PC-9 (cell line): Measurements from ENCODE around the gene RELA. TPM values are rescaled to one million over a fixed set of nuclear protein-coding genes. Genes with fewer than 3 reads are reported as not detected.
"Not testable (repeated sequence)": the region's sequence is repeated elsewhere in the genome, so short reads cannot be mapped to it uniquely, and the experiment has no call there.

ENCODE experiments used
- BruUV-seq: library from RNA; stranded (reverse); fragments of 400-500 nt; replicated peaks from 2 replicates; lab custom pipeline; 2021; lab: Mats Ljungman, UMichigan
- CTCF ChIA-PET: fragments of 300-600 bp; sonication (Branson Sonifier 250); formaldehyde crosslinking; loops from one replicate; lab custom pipeline; 2022; ENCODE audit warnings: antibody characterized with exemption; lab: Charles Lee
- POLR2A ChIA-PET: fragments of 300-600 bp; sonication (Branson Sonifier 250); formaldehyde crosslinking; loops from one replicate; lab custom pipeline; 2022; ENCODE audit warnings: antibody characterized with exemption; ENCODE audit not compliant: unreplicated experiment; lab: Charles Lee
- DNase-seq, 2 experiments: peaks; one replicate each; pipeline versions ENCODE4 v3.0.0 to v3.0.0-alpha.2; 2015 to 2022; ENCODE audit warnings: mixed read lengths in 1 of 2
- H2AFZ ChIP-seq: fragments of 200-600 bp; sonication (generic); 2 replicates; pipeline ENCODE4 v1.8.1; 2017; ENCODE audit warnings: antibody characterized with exemption
- H3F3A ChIP-seq: fragments of 200-600 bp; sonication (generic); 2 replicates; pipeline ENCODE4 v1.8.1; 2017; ENCODE audit warnings: antibody characterized with exemption, mild to moderate bottlenecking, low read depth; ENCODE audit not compliant: insufficient read depth
- H3K27ac ChIP-seq: fragments of 200-600 bp; sonication (generic); 2 replicates; pipeline ENCODE4 v1.6.1; 2016; ENCODE audit warnings: mixed run types
- H3K27me3 ChIP-seq: fragments of 200-600 bp; sonication (generic); 2 replicates; pipeline ENCODE4 v1.6.1; 2016; ENCODE audit warnings: low read depth, mixed run types; ENCODE audit not compliant: insufficient read depth
- H3K36me3 ChIP-seq: fragments of 200-600 bp; sonication (generic); 2 replicates; pipeline ENCODE4 v1.6.1; 2016; ENCODE audit warnings: low read depth, mixed run types
- H3K4me1 ChIP-seq: fragments of 200-600 bp; sonication (generic); replicated peaks from 2 replicates; pipeline ENCODE4 v1.6.1; 2016; ENCODE audit warnings: mixed run types; ENCODE audit not compliant: insufficient read depth
- H3K4me2 ChIP-seq: fragments of 200-600 bp; sonication (generic); 2 replicates; pipeline ENCODE4 v1.6.1; 2017; ENCODE audit warnings: mixed run types
- H3K4me3 ChIP-seq: fragments of 200-600 bp; sonication (generic); 2 replicates; pipeline ENCODE4 v1.6.1; 2016; ENCODE audit warnings: mixed run types
- H3K79me2 ChIP-seq: fragments of 200-600 bp; sonication (generic); 2 replicates; pipeline ENCODE4 v1.6.1; 2017; ENCODE audit warnings: low read depth, mixed run types
- H3K9me2 ChIP-seq: fragments of 200-600 bp; sonication (generic); 2 replicates; pipeline ENCODE4 v1.8.1; 2017; ENCODE audit warnings: mild to moderate bottlenecking; ENCODE audit not compliant: insufficient read depth
- H3K9me3 ChIP-seq: fragments of 200-600 bp; sonication (generic); 2 replicates; pipeline ENCODE4 v1.8.1; 2016; ENCODE audit warnings: low read depth; ENCODE audit not compliant: insufficient read depth
- H4K20me1 ChIP-seq: fragments of 200-600 bp; sonication (generic); 2 replicates; pipeline ENCODE4 v1.8.1; 2017; ENCODE audit not compliant: insufficient read depth
- EZH2 ChIP-seq: fragments of 200-600 bp; sonication (generic); IDR thresholded peaks from 2 replicates; pipeline ENCODE4 v1.8.0; 2017; ENCODE audit warnings: antibody characterized with exemption, low read depth
- intact Hi-C: fragments of 100-400 bp; cut with micrococcal nuclease; formaldehyde crosslinking; loops from one replicate; pipeline ENCODE4 v1.10.0; 2022; ENCODE audit not compliant: unreplicated experiment
- total RNA-seq: library from RNA; stranded (reverse); gene quantifications from 2 replicates; pipeline ENCODE4 v1.2.3, GENCODE V29; 2021
- TF ChIP-seq, protein P1 (sequence below): fragments of 200-600 bp; sonication (generic); conservative IDR thresholded peaks from 2 replicates; pipeline ENCODE4 v1.6.1; 2017; ENCODE audit warnings: mixed run types, antibody characterized with exemption, mild to moderate bottlenecking, moderate library complexity

The RELA gene
- total RNA-seq, 1 experiment from 2014 or later = 86.8 TPM

DNA sequence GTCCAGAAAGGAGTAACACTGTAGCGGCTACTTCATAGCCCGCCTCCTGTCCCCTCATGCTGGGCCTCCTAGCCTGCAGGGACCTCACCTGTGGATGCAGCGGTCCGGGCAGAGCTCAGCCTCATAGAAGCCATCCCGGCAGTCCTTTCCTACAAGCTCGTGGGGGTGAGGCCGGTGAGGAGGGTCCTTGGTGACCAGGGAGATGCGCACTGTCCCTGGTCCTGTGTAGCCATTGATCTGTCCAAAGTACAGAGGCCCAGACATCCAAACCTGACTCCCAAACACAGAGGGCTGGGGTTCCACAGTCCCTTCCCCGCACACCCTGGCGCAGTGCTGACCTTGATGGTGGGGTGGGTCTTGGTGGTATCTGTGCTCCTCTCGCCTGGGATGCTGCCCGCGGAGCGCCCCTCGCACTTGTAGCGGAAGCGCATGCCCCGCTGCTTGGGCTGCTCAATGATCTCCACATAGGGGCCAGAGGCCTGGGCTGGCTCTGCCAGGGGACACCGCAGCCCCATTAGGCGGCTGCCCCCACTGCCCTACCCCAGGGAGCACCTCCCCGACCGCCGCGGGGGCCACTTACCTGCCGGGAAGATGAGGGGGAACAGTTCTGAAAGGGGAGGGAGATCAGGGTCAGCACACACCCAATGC lies 993 bp downstream of the RELA start:
- Histone ChIP-seq H3K36me3 (peaks cover 37% of the 10 kb centered on the region), H3K4me3 (peak overlapping the region; percentile 99), H3K4me2 (peak overlapping the region; percentile 97), H2AFZ (no peak overlapping the region), H4K20me1 (peaks cover 6% of the 10 kb centered on the region), H3F3A (peaks cover 14% of the 10 kb centered on the region), H3K27me3 (no peaks in the 10 kb centered on the region), H3K27ac (peak overlapping the region; percentile 40; the same call in 1 of the 2 replicates), H3K9me3 (no peaks in the 10 kb centered on the region), H3K79me2 (peaks cover 24% of the 10 kb centered on the region), H3K4me1 (peaks cover 20% of the 10 kb centered on the region), H3K9me2 (no peaks in the 10 kb centered on the region)
- DNase-seq = no peak
- no peak for TF ChIP-seq EZH2
- TF ChIP-seq, protein P1, sequence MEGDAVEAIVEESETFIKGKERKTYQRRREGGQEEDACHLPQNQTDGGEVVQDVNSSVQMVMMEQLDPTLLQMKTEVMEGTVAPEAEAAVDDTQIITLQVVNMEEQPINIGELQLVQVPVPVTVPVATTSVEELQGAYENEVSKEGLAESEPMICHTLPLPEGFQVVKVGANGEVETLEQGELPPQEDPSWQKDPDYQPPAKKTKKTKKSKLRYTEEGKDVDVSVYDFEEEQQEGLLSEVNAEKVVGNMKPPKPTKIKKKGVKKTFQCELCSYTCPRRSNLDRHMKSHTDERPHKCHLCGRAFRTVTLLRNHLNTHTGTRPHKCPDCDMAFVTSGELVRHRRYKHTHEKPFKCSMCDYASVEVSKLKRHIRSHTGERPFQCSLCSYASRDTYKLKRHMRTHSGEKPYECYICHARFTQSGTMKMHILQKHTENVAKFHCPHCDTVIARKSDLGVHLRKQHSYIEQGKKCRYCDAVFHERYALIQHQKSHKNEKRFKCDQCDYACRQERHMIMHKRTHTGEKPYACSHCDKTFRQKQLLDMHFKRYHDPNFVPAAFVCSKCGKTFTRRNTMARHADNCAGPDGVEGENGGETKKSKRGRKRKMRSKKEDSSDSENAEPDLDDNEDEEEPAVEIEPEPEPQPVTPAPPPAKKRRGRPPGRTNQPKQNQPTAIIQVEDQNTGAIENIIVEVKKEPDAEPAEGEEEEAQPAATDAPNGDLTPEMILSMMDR = no peak
- intact Hi-C loops = no loop called here
- ChIA-PET CTCF (no interaction called here), POLR2A (interaction anchor here (0.5 kb wide), 1 partner anchor 154 kb away, joined by 8 read pairs; no protein-coding TSS in a partner anchor)
- BruUV-seq = no TSS peak

DNA sequence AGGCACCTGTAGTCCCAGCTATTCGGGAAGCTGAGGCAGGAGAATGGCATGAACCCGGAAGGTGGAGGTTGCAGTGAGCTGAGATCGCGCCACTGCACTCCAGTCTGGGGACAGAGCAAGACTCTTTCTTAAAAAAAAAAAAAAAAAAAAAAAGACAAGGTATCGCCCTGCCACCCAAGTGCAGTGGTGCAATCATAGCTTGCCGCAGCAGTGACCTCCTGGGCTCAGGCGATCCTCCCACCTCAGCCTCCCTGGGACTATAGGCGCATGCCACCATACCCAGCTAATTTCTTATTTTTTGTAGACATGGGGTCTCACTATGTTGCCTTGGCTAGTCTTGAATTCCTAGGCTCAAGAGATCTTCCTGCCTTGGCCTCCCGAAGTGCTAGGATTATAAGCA lies 1.8 kb downstream of the RELA start:
- BruUV-seq, H3K9me3 ChIP-seq, H3K27ac ChIP-seq, H4K20me1 ChIP-seq, H3K9me2 ChIP-seq, DNase-seq, H3K27me3 ChIP-seq, H2AFZ ChIP-seq, CTCF ChIA-PET, intact Hi-C loops: not testable (repeated sequence)
- Histone ChIP-seq H3K79me2 (peaks cover 24% of the 10 kb centered on the region), H3K4me3 (peak overlapping the region; percentile 99; the same call in 1 of the 2 replicates), H3K4me2 (peak overlapping the region; percentile 97; the same call in 1 of the 2 replicates), H3F3A (peaks cover 17% of the 10 kb centered on the region), H3K36me3 (peaks cover 37% of the 10 kb centered on the region), H3K4me1 (peaks cover 20% of the 10 kb centered on the region)
- POLR2A ChIA-PET = interaction anchor here (0.5 to 0.7 kb wide), 3 partner anchors 153 to 494 kb away, joined by 4 to 21 read pairs (median 8); no protein-coding TSS in a partner anchor

DNA sequence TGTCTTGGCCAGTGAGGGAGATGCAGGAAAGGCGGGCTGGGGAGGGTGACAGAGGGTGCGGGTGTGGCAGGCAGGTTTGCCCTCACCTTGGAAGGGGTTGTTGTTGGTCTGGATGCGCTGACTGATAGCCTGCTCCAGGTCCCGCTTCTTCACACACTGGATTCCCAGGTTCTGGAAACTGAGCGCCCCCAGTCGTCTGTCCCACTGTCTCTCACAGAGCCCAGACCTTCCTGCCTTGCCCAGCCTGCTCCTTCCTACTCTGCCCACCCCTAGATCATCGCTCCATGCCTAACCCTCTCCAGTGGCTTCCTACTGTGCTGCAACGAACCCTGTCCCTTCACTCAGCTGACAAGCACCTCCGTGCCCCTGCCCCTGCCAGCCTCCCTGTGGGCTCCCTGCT lies 2.7 kb downstream of the RELA start:
- peaks cover 24% of the 10 kb centered on the region for H3K79me2 ChIP-seq
- no peak for TF ChIP-seq EZH2
- TF ChIP-seq, protein P1 = no peak
- peaks cover 18% of the 10 kb centered on the region for H3F3A ChIP-seq
- CTCF ChIA-PET = no interaction called here
- H3K9me3 ChIP-seq = no peaks in the 10 kb centered on the region
- H3K36me3 ChIP-seq = peaks cover 37% of the 10 kb centered on the region
- no peaks in the 10 kb centered on the region for H3K27me3 ChIP-seq
- no peak for DNase-seq
- H4K20me1 ChIP-seq = peaks cover 6% of the 10 kb centered on the region
- BruUV-seq = no TSS peak
- intact Hi-C loops = no loop called here
- no peak overlapping the region for H2AFZ ChIP-seq
- POLR2A ChIA-PET = interaction anchor here (0.7 kb wide), 1 partner anchor 495 kb away, joined by 4 read pairs; no protein-coding TSS in a partner anchor
- H3K27ac ChIP-seq = no peak overlapping the region
- H3K4me1 ChIP-seq = peaks cover 20% of the 10 kb centered on the region
- H3K4me3 ChIP-seq = no peak overlapping the region
- no peak overlapping the region for H3K4me2 ChIP-seq
- no peaks in the 10 kb centered on the region for H3K9me2 ChIP-seq
